Stimulated activated CD8-positive, alpha-beta memory T cell treated with anti-CD3 and anti-CD28 coated beads, Interleukin-15, amount 100 ng/mL, for 48 hours (primary cell): ENCODE results near the gene UQCR11.
"Not testable (repeated sequence)": the region's sequence is repeated elsewhere in the genome, so short reads cannot be mapped to it uniquely, and the experiment has no call there.

ENCODE experiments used
- DNase-seq, 2 donors: peaks; one replicate each; pipeline ENCODE4 v3.0.0-alpha.2; 2020; ENCODE audit warnings: low read depth in 2 of 2

The UQCR11 gene

DNA sequence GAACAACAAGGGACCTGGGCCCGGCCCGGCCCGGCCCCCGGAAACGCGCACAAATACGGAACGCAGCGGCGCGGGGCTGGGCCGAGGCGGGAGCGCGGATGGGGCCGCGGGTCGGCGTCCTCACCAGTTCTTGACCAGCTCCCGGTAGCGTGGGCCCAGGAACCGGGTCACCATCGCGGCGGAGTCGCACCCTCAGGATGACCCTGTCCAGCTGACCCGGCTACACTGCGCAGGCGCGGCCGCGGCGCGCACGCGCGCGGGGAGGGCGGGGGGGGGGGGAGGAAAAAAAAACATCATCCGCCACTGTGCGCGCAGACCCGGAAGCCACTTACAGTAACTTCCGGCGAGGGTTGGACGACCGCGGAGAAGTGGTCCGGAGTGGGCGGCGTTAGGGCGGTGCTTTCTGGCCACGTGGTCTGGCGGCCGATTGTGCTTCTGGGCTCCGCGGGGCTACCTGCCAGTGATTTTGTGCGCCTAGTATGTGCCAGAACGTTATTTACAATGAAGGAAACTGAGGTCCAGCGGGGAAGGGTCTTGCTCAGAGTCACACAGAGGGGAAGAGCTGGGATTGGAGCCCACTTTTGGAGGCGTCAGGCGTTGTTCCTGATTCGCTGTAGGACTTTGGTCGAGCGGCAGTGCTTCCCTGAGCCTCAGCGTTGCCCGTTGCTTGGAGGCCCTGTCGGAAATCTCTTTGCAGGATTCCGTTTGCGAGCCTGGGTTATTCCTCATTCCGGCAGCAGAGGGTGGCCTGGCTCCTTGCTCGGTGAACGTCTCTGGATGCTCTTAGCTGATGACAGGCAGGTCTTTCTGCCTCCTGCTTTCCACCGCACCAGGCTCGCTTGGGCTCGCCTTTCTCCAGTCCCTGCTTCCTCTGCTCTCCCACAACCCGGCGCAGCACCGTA lies at the start of gene UQCR11:
TSS of gene UQCR11 (minus strand) at position 227 of the 902 bp plus-strand sequence. CDS start at position 174, 53 bp downstream.
- DNase-seq, result peak; percentile 92 to 93

- no peak for DNase-seq
Observed at GRCh38 chr19:1654178-1654792, 49.0 kb upstream of the UQCR11 start.

- DNase-seq, result no peak
Observed at GRCh38 chr19:1653300-1653628, 48.0 kb upstream of the UQCR11 start.

DNA sequence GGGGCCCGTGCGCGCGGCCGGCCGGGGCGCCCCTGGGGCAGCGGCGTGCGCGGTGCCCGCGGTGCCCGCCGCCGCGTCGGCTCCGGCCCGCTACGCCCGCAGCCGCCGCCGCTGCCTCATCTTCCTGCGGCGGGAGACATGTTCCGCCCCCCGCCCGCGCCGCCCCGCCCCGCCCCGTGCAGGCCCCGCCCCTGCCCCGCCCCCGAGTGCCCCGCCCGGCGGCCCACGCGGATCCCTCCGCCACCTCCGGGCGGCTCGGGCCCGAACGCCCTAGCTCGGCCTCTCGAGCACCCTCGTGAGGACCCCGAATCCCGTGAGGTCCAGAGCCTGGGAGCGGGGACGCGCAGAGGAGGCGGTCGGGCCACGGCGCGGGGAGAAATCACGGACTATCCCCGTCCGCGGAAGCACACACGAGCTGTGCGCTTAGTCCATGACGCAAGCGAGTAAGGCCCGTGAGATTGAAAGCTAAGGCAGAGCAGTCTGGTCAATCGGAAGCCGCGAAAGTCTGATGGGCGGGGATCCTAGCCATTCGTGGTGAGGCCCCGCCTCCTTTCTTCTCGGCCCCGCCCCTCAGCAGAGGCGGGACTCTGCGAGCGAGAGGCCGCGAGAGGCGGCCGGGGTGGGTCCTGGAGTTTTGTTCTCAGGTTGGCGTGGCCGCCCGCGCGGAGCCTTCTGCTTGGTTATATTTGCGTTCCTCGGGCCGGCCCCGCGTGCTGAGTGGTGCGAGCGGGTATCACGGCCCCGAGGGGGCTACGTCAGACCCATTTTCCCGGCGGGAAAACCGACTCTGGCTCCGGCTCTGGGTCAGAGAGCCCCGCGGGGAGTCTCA lies 47.4 kb upstream of the UQCR11 start, which contains the start of gene TCF3:
TSS of gene TCF3 (minus strand) at position 145 of the 829 bp plus-strand sequence. CDS start 2,367 bp downstream, outside the sequence.
- DNase-seq, result peak; percentile 97 to 98

GRCh38 chr19:1651568-1652291 lies 46.5 kb upstream of the UQCR11 start:
- DNase-seq, result no peak

DNA sequence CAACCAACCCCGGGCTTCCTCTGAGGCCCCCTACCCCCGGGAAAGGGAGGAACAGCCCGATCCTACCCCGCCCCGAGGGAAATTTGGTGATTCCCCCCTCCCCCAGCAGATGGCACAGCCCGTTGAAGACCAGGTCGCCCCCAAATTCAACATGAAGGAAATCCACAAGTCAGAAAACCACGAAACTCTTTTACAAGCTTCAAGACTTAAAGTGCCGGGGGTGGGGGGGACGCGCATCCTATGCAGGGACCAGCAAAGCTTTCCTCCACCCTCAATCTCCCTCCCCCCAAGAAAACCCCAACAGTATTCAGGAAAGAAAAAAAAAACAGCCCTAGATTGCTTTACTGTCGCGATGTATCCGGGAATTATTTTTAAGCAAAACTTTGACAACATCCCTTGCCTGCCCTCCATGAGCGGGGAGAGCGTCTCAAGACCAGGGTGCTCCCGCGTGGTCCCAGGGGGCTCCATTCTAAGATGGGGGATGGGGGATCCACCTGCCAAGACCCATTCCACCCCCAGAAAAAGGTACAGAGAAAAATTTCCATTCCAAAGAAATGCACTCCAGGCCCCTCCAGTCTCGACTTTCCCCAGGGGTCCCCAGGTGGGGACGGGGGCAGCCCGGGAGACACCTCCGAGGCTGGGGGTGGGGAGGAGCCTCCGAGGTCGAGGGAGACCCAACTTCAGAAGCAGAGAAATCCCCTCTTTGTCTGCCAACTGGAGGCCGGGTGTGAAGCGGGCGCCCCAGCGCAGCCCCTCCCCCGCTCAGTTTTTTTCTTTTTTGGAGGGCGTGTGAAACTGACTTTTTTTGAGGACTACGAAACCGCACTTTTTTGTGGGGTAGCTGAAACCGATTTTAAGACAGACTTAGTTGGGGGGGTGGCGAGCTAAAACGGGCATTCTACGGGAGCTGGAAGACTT lies 45.6 kb upstream of the UQCR11 start:
- DNase-seq, result peak; percentile 54 to 62

GRCh38 chr19:1649706-1650649 lies 44.7 kb upstream of the UQCR11 start:
- no peak for DNase-seq

- DNase-seq, result no peak
Observed at GRCh38 chr19:1648920-1649541, 43.8 kb upstream of the UQCR11 start.

DNA sequence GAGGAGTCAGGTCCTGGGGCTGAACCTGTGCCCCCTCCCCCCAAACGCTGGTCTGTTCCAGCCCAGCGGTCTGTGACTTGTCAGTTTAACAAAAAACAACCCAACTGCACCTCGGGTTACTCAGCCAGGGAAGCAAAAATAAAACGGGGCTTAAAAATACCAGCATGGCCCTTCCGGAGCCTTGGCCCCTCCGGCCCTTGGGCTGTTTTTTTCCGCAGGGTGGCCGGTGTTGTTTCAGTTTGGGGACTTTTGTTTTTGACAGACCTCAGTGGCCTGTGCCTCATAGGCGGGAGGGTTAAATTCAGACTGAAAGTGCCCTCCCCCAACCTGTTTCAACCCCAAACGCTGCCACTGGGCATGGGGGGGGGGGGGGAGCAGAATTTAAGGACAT lies 43.2 kb upstream of the UQCR11 start:
- DNase-seq, result no peak

- DNase-seq, result no peak
Observed at GRCh38 chr19:1647501-1648458, 42.5 kb upstream of the UQCR11 start.

GRCh38 chr19:1646659-1647453 lies 41.6 kb upstream of the UQCR11 start:
- no peak for DNase-seq

- no peak for DNase-seq
Observed at GRCh38 chr19:1646149-1646548, 40.9 kb upstream of the UQCR11 start.

- DNase-seq, result no peak
Observed at GRCh38 chr19:1645299-1645698, 40.0 kb upstream of the UQCR11 start.

DNA sequence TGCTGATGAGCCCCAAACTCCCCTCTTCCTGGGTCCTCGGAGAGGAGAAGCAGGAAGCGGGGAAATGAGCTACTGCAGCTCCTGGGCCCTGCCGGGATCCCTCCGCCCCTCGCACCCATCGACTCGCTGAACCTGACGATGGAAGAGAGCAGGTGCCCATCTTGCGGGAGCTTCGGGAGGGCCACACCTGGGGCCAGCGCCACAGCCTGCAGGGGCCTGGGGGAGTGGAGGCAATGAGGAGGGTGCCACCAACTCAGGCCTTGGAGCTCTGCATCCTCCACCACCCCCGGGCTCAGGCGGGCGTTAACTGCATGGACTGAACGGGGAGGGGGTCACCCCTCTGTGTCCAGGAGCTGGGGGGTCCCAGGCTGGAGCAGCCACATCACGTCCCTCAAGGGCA lies 38.8 kb upstream of the UQCR11 start:
- no peak for DNase-seq

- DNase-seq, result not testable (repeated sequence)
Observed at GRCh38 chr19:1640893-1641448, 35.7 kb upstream of the UQCR11 start.
